ENCODE data around the gene ZCCHC4. TPM values are rescaled to one million over a fixed set of nuclear protein-coding genes. Genes with fewer than 3 reads are reported as not detected.

Gene ZCCHC4
- polyA plus RNA-seq, 2 of the 4 experiments (the other 2 are of a cell fraction): 5.2 to 10.2 TPM

DNA sequence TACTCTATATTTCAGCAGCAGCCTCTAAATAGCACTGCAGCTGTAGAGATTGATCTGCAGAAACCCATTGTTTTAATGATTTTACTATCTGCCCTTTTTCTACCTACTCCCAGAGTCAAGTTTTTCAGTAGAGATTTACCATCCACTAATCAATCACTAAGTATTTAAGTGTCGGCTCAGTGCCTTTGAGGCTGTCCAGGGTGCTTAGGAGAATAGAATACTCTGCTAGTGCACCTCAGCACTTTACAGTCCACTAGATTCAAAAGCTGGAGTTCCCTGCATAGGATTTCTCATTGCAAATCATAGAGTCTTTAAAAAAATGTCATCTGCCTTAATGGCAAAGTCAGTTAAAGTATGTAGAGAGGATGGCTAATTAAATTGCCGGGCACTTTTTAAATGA lies 34.9 kb downstream of the ZCCHC4 start:
- ChIA-PET CTCF (interaction anchor here (1.3 to 1.4 kb wide), 2 partner anchors 11 to 19 kb away, joined by 3 read pairs; no protein-coding TSS in a partner anchor), POLR2A (no interaction called here)
- no peak for TF ChIP-seq HMGXB4 (CRISPR knock-in tag; IDR thresholded peaks at IDR 0.05; ENCODE audit: borderline replicate concordance)
- no peak for TF ChIP-seq JUNB (IDR thresholded peaks at IDR 0.05)
- no peak for TF ChIP-seq HOXA7 (CRISPR knock-in tag; IDR thresholded peaks at IDR 0.05)
- no peak for TF ChIP-seq GATA3 (IDR thresholded peaks at IDR 0.05; ENCODE audit: borderline replicate concordance)
- TF ChIP-seq RNF2 (IDR thresholded peaks at IDR 0.05; ENCODE audit: borderline replicate concordance, low read depth): no peak
- TF ChIP-seq POLR2AphosphoS2 (conservative IDR thresholded peaks at IDR 0.05; ENCODE audit: low read length): no peak
- no peak for TF ChIP-seq HOXB13 (CRISPR knock-in tag; IDR thresholded peaks at IDR 0.05; ENCODE audit: low read depth)
- ATAC-seq (no peak), FAIRE-seq (no peak), DNase-seq (ENCODE audit: low read depth in 1 of 2, low spot score in 1 of 2) (no peak)
- Histone ChIP-seq H3K9me3 (no peaks in the 10 kb centered on the region), H3K4me3 (no peak overlapping the region), H3K4me1 (0 out of 3 replicates have a peak, but pooled peaks cover 3% of the 10 kb centered on the region), H3K27ac (no peak overlapping the region), H3K4me2 (no peak overlapping the region)
- WGBS (ENCODE audit: missing lambda C conversion rate): 84% methylated on average over 2 of the region's 2 CpGs

GRCh38 chr4:25347971-25348370 lies 35.4 kb downstream of the ZCCHC4 start:
- H3K4me3 ChIP-seq: no peak overlapping the region
- H3K4me1 ChIP-seq: 0 out of 3 replicates have a peak, but pooled peaks cover 3% of the 10 kb centered on the region
- CTCF ChIA-PET: interaction anchor here (1.3 to 1.4 kb wide), 2 partner anchors 10 to 19 kb away, joined by 3 read pairs; no protein-coding TSS in a partner anchor
- 94% methylated on average over 2 of the region's 2 CpGs for WGBS (ENCODE audit: missing lambda C conversion rate)
- FAIRE-seq (no peak), ATAC-seq (no peak), DNase-seq (ENCODE audit: low read depth in 1 of 2, low spot score in 1 of 2) (no peak)
- H3K9me3 ChIP-seq: no peaks in the 10 kb centered on the region
- no peak overlapping the region for H3K4me2 ChIP-seq
- POLR2A ChIA-PET: no interaction called here
- no peak for TF ChIP-seq SMC3 (IDR thresholded peaks at IDR 0.05)
- TF ChIP-seq NFE2L2 (conservative IDR thresholded peaks at IDR 0.05; ENCODE audit: low read length): no peak
- TF ChIP-seq HDAC2 (IDR thresholded peaks at IDR 0.05): no peak
- no peak for TF ChIP-seq POLR2A (IDR thresholded peaks at IDR 0.05; ENCODE audit: low read length)
- TF ChIP-seq TFCP2L1 (CRISPR knock-in tag; IDR thresholded peaks at IDR 0.05): no peak
- TF ChIP-seq CBX8 (IDR thresholded peaks at IDR 0.05): no peak
- TF ChIP-seq, protein P1, sequence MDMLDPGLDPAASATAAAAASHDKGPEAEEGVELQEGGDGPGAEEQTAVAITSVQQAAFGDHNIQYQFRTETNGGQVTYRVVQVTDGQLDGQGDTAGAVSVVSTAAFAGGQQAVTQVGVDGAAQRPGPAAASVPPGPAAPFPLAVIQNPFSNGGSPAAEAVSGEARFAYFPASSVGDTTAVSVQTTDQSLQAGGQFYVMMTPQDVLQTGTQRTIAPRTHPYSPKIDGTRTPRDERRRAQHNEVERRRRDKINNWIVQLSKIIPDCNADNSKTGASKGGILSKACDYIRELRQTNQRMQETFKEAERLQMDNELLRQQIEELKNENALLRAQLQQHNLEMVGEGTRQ (IDR thresholded peaks at IDR 0.05): no peak
- TF ChIP-seq ZC3H11A (IDR thresholded peaks at IDR 0.05): no peak
- no peak for TF ChIP-seq POLR2AphosphoS2 (conservative IDR thresholded peaks at IDR 0.05; ENCODE audit: low read length)
- no peak for TF ChIP-seq CTCF (IDR thresholded peaks at IDR 0.05)
- no peak for TF ChIP-seq BCL3 (IDR thresholded peaks at IDR 0.05)
- no peak for TF ChIP-seq EHF (CRISPR knock-in tag; IDR thresholded peaks at IDR 0.05)
- TF ChIP-seq HMGXB4 (CRISPR knock-in tag; IDR thresholded peaks at IDR 0.05; ENCODE audit: borderline replicate concordance): no peak
- H3K27ac ChIP-seq: no peak overlapping the region
